ENCODE results near the gene NDUFV2.
A peak's percentile ranks its signal among the peaks of the same experiment; 100 is the strongest.

The NDUFV2 gene

GRCh38 chr18:9124824-9125223 is 22.3 kb downstream of the NDUFV2 start:
- no peak for DNase-seq

GRCh38 chr18:9126337-9126736 is 23.8 kb downstream of the NDUFV2 start:
- DNase-seq: no peak

DNA sequence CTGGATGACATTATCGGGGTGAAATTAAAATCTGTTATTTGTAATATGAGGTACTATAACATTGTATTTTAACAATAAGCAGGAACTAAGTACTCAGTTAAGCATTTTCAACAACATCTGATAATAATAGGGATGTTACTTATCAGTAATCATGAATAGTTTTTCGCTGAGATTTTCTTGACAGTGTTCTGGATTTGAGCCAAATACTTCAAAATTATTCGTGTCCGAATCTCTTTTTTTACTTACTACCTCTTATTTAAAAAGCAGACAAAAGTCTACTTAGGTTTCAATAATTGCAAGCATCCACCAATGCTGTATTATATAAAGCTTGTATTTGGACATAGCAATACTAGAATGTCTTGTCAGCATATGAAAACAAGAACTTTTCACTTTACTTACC is 27.7 kb downstream of the NDUFV2 start:
- DNase-seq: no peak

DNA sequence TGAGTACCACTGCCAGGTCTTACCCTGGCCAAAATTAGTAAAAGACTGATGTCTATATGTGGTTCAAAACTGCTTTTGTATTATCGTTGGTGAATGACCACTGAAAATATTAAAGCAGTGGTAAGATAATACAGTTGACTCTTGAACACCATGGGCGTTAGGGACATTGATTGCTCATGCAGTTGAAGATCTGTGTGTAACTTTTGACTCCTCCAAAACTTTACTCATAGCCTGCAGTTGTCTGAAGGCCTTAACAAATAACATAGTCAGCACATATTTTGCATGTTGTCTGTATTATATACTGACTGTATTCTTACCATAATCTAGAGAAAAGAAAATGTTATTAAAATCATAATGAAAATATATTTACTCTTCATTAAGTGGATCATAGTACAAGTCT is 28.3 kb downstream of the NDUFV2 start:
- no peak for DNase-seq

GRCh38 chr18:9132628-9133027 is 30.1 kb downstream of the NDUFV2 start:
- no peak for DNase-seq

DNA sequence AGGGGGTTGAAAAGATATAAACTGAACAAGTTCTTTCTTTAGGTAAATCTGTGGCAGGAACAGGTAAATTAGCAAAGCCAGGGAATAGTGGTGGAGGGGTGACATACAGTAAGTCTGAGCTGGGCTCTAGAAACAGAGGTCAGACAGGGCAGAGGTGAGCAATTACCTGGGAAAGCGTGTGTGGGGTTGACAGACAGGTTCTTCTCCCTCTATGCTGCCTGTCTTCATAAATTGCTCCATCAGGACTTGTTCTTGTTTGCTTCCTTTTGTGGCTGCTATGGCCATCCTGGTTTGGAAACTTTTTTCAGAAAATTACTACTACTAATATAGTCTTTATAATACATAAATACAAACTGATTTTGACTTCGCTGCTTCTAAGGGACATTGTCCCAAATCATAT is 30.7 kb downstream of the NDUFV2 start:
- DNase-seq: no peak

DNA sequence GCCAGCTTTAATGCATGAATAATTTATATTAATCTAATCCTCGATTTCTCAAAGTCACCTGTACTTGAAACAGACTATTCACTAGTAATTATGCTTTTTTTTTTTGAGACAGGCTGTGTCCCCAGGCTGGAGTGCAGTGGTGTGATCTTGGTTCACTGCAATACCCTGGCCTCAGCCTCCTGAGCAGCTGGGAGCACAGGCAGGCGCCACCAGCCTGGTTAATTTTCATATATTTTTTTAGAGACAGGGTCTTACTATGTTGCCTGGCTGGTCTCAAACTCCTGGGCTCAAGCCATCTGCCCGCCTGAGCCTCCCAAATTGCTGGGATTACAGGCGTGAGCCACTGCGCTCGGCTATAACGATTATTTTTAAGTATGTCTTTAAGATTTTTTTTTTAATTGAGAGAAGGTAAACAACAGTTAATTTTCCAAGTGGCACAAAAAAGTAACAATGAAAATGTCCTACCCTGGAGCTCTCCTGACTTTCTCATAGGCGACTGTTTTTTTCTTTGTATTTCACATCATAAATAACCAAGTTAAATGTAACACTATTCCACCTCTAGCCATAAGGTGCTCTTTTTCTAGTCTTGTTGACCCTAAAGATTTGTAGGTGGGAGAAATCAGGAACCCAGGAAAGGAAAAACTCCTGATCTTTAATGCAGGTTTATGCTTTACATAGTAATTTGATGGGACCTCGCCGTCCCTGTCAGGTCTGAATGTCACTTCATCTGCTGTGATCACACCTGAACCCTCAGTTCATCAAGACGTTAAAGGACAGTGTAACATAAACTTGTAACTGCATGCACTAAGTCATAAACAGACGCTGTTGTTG is 32.8 kb downstream of the NDUFV2 start:
- peak; percentile 16 for DNase-seq

DNA sequence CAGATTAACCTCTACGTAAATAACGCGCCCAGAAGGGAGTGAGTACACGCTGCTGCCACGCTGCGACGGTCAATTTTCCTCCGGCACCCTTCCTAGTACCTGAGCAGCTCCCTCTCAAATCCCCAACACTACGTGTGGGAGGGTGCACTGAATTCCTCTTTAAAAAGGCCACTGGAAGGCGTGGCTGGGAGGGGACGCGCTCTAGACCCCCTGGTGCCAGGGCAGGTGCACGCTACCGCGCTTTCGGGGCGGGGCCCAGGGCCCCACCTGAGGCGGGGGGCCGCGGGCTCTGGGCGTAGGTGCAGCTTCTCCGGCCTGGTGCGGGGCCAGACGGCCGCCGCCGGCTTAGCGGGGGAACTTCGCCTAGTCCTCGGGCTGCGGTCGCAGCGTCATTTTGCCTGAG is 33.4 kb downstream of the NDUFV2 start:
- peak; percentile 60 for DNase-seq

DNA sequence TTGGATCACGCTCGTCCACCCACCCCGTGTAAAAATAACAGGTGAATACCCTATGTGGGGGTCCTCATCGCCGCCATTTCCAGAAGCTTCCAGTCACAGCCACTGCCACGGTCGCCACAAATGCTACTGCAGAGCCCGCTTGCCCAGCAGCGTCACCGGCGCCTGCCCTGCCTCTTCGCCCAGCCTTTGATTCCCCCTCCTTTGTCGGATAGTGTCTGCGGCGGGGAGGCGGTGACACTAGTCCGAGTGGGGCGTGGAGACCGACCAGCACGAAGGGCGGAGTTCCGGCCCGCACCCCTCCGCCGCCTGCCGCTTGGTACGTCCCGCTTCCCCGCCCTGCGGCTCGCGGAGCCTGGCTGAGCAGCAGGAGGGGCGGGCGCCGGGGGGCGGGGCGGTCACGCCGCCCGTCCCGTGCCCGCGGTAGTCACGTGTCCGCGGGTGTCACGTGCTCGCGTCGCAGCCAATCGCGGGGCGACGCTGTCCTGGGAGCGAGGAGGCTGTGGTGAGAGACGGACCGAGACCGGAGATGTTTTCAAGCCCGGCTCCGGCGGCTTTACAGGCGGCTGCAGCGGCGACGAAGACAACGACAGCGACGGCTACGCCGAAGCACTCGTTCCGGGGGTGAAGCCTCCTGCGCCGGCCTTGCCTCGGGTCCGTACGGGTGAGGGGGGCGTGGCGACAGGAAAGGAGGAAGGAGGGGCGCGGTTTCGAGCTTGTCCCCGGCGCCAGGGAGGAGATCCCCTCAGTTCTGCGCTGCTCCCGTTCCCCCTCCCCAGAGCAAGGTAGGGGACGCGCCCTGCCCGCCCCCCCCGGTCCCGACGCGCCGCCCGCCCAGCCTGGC is 34.0 kb downstream of the NDUFV2 start, which contains the start of gene ANKRD12:
Gene ANKRD12, plus strand, starts transcription at position 467 of the 841 bp plus-strand sequence. CDS start 45,652 bp downstream, outside the sequence.
- DNase-seq: peak; percentile 81

DNA sequence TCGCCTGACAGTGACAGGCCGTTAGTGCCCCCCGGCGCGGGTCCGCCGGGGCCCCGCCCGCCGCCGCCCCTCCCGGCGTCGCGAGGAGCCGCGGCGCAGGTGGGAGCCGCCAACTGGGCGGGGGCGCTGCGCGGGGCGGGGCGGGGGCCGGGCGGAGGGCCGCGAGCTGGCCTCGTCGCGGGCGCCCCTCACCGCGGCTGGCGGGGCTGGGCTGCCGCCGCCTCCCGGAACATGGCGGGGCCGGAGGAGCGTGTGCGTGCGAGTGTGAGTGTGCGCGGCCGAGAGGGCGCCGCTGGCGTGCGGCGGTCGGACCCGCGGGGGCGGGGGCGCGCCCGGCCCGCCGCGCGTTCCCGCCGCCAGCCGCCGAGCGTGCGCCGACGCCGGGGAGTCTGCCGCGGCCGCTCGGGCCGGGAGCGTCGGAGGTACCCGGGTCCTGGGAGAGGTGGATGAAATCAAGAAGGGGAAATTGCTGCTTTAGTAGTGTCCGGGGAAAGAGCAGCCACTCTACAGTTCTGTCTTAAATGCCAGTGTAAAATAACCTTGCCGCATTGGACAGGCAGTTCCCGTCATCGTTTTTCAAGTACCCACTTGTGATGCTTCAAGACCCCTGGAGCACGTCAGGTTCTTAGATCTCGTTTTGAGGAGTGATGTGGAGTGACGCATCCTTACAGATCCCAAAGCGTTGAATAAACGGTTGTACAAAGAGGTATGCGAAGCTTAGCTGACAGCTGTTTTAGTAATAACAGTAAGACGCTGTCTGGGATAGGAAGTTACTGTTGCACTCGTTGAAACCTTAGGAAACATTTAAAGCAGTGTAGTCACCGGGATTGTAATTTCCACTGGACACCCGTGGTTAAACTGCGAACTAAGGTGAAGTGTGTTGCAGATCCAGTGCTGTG is 34.9 kb downstream of the NDUFV2 start:
- peak; percentile 45 for DNase-seq

DNA sequence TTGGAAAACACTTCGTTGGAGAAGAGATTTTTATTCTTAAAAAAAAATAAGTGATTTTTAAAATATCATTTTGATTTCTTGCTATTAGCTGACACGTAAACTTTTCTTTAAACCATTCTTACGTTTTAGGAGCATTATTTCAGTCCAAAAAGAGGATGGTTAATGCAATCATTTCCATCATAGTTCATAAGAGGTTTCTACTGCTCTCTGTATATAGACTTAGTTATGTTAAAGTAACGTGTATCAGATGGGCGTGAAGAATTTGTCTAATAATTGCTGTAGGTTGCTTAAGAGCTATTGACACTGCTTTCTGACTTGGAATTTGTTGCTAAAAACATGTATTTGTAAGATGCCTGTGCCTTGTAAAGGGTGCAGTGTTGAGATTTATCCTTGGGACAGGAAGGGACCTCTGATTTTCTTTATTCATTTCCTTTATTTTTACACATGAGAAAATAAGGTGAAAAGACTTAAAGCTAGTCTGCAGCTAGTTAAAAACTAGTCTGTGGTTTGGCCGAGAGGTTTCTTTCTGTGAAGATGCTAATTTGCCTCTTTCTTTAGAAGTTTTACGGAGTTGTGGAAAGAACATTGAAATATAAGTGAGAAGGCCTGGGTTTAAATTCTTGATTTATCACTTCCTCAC is 37.0 kb downstream of the NDUFV2 start:
- DNase-seq: no peak

- DNase-seq: no peak
Observed at GRCh38 chr18:9140381-9140780, 37.9 kb downstream of the NDUFV2 start.

- DNase-seq: no peak
Observed at GRCh38 chr18:9140984-9141383, 38.5 kb downstream of the NDUFV2 start.

DNA sequence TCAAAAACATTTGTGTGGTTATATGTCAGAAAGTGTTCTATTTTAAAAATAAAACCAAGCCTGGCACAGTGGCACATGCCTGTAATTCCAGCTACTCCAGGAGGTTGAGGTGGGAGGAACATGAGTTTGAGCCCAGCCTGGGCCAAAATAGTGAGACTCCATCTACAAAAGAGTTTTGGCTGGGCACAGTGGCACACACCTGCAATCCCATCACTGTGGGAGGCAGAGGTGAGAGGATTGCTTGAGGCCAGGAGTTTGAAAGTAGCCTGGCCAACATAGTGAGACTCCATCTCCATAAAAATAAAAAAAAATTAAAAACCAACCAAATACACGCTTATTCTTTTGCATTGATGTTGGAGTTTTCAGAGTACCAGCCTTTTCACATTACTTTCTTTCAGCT is 43.7 kb downstream of the NDUFV2 start:
- DNase-seq: no peak

DNA sequence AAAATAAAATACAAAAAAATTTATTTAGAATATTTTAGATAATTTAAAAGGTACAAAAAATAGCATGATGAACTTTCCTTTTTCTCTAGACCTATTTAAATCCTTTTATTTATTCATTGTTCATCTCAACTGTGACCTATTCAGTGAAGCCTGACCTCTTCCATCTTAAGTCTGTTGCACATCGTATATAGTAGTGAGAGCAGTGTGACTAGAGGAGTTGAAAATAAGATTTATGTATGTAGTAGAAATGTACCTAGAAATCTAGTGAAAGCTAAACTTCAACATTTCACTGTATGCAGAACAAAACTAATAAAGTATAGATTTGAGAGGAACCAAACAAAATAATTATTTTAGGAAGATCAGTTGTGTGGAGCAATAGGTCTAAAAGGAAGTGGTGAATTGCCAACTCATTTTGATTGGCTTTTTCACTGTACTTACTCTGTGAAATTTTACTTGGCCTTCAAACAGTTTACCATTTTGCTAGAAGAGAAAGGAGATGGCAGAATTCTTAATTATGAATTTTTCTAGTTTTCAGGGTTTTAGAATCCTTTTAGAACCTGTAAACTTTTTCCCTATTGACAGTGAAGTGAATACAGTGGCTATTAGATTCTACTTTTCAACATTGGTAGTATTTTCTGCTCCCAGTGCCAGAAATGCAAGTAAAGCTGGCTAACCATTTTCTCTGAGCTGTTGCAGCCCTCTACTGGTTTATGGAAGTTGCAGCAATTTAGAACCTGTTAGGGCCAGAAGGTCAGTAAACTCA is 45.1 kb downstream of the NDUFV2 start:
- peak; percentile 21 for DNase-seq

DNA sequence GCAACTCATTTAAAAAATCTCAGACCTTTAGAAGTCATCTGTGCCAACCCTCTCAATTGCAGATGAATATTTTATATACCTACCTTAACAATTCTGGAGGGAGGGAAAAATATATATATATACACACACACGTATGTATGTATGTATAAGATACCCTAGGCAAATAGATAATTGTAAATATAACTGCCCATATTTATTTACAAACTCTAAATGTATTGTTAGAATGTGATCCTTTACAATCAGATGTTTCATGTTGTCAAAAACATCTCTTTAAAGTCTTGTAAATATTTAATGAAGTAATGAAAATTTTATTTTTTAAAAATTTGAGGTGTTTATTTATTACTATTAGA is 45.7 kb downstream of the NDUFV2 start:
- DNase-seq: no peak

DNA sequence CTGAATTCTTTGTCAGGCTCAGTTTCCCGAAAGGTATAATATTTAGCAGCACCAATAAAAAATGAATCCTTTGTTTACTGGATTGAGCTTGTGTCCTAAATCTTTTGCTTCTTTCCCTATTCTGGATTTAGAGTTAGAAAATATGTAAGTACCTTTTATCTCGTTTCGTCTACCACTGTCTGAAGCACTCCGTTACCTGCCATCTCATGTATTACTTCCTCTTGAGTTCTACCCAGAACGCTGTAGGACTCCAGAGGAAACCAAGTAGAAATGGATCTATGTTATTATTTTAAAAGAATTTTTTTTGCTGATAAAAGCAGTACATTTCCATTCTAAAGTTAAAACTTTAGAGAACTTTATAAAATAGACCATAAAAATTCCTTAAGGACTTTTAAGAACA is 47.6 kb downstream of the NDUFV2 start:
- no peak for DNase-seq

- DNase-seq: no peak
Observed at GRCh38 chr18:9153256-9153655, 50.8 kb downstream of the NDUFV2 start.

DNA sequence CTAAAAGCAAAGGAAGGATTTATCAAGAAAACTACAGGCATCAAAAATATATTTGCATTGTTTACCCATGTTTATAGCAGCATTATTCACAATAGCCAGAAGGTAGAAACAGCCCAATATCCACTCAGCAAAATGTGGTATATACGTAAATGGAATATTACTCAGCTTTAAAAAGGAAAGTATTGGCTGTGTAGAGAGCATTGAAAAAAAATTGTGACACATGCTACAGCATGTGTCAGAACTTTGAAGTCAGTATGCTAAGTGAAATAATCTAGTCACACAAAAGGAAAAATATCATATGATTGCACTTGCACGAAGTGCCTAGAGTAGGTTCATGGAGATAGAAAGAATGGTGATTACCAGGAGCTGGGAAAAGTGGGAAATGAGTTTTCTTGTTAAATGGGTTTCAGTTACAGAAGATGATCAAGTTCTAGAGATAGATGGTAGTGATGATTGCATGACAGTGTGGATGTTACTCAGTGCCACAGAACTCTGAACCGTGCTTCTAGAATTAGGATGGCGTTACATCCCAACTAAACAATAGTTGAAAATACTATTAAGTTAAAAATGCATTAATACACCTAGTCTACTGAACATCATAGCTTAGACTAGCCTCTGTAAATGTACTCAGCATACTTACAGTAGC is 54.2 kb downstream of the NDUFV2 start:
- DNase-seq: no peak

DNA sequence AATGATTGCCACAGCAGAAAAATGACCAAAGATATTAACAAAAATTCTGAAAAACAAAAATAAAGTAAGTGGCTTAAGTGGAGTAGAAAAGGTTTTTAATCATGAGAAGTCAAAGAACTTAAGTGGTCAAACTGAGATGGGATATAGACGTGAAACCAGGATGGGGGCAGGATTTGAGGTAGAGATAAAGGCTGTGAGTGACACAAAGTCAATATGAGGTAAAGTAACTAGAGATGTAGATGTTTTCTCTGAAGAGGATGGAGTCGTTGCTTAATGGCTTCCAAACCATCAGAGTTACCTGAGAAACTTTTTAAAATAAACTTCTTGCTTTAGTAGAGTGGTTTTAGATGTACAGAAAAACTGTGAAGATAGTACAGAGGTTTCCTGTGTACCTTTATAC is 55.3 kb downstream of the NDUFV2 start:
- DNase-seq: no peak

GRCh38 chr18:9160014-9160413 is 57.5 kb downstream of the NDUFV2 start:
- no peak for DNase-seq

All from NCI-H1105 treated with DMSO at 0.1 percent for 48 hours (cell line).